Upper lobe of left lung (tissue), 6 donors: ENCODE results near the gene ZSWIM6. TPM values are rescaled to one million over a fixed set of nuclear protein-coding genes. Genes with fewer than 3 reads are reported as not detected.

Source experiments
- ATAC-seq, 2 donors: fragments of 200-7000 bp; cut with Tn5 transposase; one replicate each; pipeline ENCODE4 v1.9.1; 2022; ENCODE audit warnings: mild to moderate bottlenecking in 2 of 2, moderate library complexity in 2 of 2; ENCODE audit not compliant: low FRiP score in 2 of 2
- DNase-seq, 2 donors: peaks; one replicate each; pipeline ENCODE4 v3.0.0-alpha.2; 2019 to 2020
- H3K27ac ChIP-seq, 4 donors: fragments of 200-600 bp; sonication (generic); one replicate each; pipeline ENCODE4 v1.5.1; 2016 to 2019
- H3K27me3 ChIP-seq, 4 donors: fragments of 200-600 bp; sonication (generic); one replicate each; pipeline ENCODE4 v1.5.1; 2017 to 2019
- H3K36me3 ChIP-seq, 4 donors: fragments of 200-600 bp; sonication (generic); one replicate each; pipeline ENCODE4 v1.5.1; 2016 to 2019
- H3K4me1 ChIP-seq, 4 donors: fragments of 200-600 bp; sonication (generic); one replicate each; pipeline ENCODE4 v1.5.1; 2018 to 2019
- H3K4me3 ChIP-seq, 4 donors: fragments of 200-600 bp; sonication (generic); one replicate each; pipeline ENCODE4 v1.5.1; 2017 to 2019; ENCODE audit warnings: mild to moderate bottlenecking in 2 of 4, moderate library complexity in 1 of 4
- H3K9me3 ChIP-seq, 4 donors: fragments of 200-600 bp; sonication (generic); one replicate each; pipeline ENCODE4 v1.5.1; 2018 to 2019
- EP300 ChIP-seq, 4 donors: sonication (generic); formaldehyde crosslinking; IDR thresholded peaks; one replicate each; pipeline ENCODE4 v1.5.1; 2017; ENCODE audit warnings: antibody characterized with exemption in 4 of 4, control low read depth in 2 of 4
- POLR2A ChIP-seq, 4 donors: fragments of 450-650 bp; IDR thresholded peaks; one replicate each; pipeline ENCODE4 v1.5.1; 2016 to 2017; ENCODE audit warnings: antibody characterized with exemption in 4 of 4, mild to moderate bottlenecking in 2 of 4
- POLR2AphosphoS5 ChIP-seq, 2 donors: sonication (generic); formaldehyde crosslinking; IDR thresholded peaks; one replicate each; pipeline ENCODE4 v1.5.1; 2017; ENCODE audit warnings: antibody characterized with exemption in 2 of 2
- WGBS, 2 donors: methylation state at CpG; one replicate each; pipeline ENCODE4 v1.1.5; 2017 to 2018; 5-methylcytosine and 5-hydroxymethylcytosine counted together
- total RNA-seq, 6 donors: library from RNA; depleted of rRNA in 4 of 6; stranded (reverse); fragments of >200 nt in 4 of 6; gene quantifications; one replicate each; pipeline versions ENCODE4 v1.1.0 to v1.2.1, GENCODE V29; 2016 to 2021
- TF ChIP-seq, protein P1 (sequence below), 6 experiments: fragments of 450-650 bp in 4 of 6; fragments of 200-600 bp in 2 of 6; sonication (generic) in 2 of 6; IDR thresholded peaks; one replicate each; pipeline ENCODE4 v1.5.1; 2016 to 2019; ENCODE audit warnings: antibody characterized with exemption in 6 of 6
- donor health status: DM: no; HTN: no; CAD: no; lungs with moderate emphysema.
- donor health status: DM: no; HTN: yes; CAD: no; lungs with severe emphysema.

ZSWIM6 gene
- total RNA-seq, 6 donors from 2014 or later, result 10.5 to 22.3 (median 15.7) TPM

DNA sequence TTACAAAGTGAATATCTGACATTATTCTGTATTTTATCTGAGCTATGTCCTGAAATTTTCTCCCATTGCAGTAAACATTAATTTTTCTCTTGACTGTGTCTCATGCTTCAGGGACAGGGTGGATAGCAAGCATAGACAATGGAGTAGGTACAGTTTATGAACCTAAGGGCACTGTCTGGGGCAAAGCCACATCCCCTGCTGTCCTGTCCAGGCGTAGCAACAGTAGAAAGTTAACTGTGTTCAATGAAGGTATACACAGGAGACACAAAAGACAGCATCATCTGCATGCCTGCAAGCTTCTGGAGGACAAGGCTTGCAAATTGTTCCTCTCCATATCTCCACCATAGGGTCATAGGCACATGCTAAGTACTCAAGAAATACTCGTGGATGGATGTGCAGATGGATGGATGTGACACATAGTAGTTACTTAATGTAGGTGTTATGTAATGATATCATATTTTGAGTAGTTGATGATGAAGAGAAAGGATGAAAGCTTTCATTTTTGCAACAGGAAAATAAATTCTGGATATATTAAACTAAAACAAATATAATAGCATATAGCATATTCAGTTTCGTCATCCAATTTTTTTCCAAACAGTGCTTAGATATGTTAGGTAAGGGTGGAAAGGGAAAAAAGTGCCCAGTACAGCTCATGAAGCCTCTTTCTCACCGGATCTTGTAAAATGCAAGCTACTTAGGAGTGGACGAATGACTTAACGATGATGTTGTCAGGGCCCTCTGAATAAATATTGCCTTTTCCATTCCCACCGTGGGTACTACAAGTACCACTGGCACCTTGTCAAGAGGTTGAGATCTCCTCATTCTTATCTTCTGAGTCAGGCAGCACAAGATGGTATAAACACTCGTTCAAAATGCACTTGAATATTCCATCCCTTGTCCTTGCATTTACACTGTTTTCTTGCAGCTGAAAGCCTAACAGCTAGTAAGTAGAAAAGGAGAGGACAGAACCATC is 19.9 kb upstream of the ZSWIM6 start:
- Histone ChIP-seq H3K4me3 (no peak overlapping the region), H3K9me3 (no peaks in the 10 kb centered on the region), H3K27me3 (no peaks in the 10 kb centered on the region), H3K36me3 (no peaks in the 10 kb centered on the region), H3K4me1 (peaks cover 5 to 13% (median 9%) of the 10 kb centered on the region in 4 donors), H3K27ac (no peak overlapping the region)
- ATAC-seq (peak in 1 of 2 donors; percentile 67), DNase-seq (no peak)
- TF ChIP-seq POLR2AphosphoS5 (IDR thresholded peaks at IDR 0.05) (peak in 1 of 2 donors; percentile 24), POLR2A (IDR thresholded peaks at IDR 0.05) (no peak), EP300 (IDR thresholded peaks at IDR 0.05) (peak in 1 of 4 donors; percentile 46)
- TF ChIP-seq, protein P1, sequence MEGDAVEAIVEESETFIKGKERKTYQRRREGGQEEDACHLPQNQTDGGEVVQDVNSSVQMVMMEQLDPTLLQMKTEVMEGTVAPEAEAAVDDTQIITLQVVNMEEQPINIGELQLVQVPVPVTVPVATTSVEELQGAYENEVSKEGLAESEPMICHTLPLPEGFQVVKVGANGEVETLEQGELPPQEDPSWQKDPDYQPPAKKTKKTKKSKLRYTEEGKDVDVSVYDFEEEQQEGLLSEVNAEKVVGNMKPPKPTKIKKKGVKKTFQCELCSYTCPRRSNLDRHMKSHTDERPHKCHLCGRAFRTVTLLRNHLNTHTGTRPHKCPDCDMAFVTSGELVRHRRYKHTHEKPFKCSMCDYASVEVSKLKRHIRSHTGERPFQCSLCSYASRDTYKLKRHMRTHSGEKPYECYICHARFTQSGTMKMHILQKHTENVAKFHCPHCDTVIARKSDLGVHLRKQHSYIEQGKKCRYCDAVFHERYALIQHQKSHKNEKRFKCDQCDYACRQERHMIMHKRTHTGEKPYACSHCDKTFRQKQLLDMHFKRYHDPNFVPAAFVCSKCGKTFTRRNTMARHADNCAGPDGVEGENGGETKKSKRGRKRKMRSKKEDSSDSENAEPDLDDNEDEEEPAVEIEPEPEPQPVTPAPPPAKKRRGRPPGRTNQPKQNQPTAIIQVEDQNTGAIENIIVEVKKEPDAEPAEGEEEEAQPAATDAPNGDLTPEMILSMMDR (IDR thresholded peaks at IDR 0.05), result no peak
- WGBS, 2 donors, result 57 to 75% methylated on average over 8 of the region's 8 CpGs

DNA sequence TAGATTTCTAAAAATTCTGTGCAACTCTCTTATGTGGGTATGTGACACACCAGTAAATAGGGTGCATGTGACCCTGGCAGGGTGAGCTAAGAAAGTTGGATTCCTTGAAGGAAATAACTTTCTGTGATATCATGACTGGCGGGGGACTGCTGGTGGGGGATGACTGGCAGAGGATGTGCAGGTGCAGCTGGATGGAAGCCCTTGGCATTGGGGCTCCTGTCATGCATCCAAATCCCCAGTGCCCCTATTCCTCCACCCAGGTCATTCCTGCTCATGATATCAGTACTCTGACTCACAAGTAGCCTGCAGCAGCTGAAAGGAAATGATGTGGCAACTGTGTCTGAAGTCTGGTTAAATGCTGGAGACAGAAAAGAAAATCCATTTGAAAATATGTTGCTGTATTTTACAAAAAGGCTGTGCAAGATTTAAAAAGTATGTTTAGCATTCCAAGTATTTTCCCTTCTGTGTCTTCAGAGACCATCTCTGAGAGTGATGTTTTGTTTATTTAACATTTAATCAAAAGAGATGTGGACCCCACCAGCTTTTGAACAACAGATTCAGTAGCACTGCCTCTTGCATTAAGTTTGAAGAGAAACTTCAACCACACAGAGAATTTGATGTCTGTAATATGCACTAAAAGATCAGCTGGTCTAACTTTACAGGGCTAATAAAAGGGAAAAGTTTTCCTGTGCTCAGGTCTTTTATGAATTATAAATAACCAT is 17.9 kb upstream of the ZSWIM6 start:
- WGBS, 2 donors, result 44 to 53% methylated on average over 1 of the region's 1 CpG

DNA sequence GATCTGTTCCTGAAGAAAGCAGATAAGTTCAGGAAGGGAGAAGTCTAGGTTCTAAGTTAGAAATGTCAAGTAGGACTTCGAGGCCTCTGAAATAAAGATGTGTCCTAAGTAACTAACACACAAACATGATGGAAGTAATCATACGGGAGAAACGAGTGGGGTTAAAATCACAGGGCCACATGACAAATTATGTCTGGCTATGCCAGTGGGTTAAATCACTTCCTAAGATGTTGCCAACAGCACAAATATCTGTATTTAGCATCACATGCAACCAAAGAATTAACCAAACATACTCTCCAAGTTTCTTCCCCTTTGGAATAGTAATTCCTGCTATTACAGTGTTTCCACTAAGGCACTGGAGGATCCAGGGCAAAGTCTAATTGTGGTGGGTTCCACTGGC is 13.7 kb upstream of the ZSWIM6 start:
- no peak overlapping the region for H3K4me3 ChIP-seq
- H3K36me3 ChIP-seq, result no peaks in the 10 kb centered on the region
- no peak for TF ChIP-seq EP300 (IDR thresholded peaks at IDR 0.05)
- WGBS, 2 donors, result 53 to 60% methylated on average over 3 of the region's 3 CpGs
- ATAC-seq, result no peak
- H3K27ac ChIP-seq, result peak overlapping the region in 2 of 4 donors; percentile 37 to 47
- H3K27me3 ChIP-seq, result no peaks in the 10 kb centered on the region
- no peak for DNase-seq
- H3K9me3 ChIP-seq, result no peaks in the 10 kb centered on the region
- peaks cover 28 to 37% (median 34%) of the 10 kb centered on the region in 4 donors for H3K4me1 ChIP-seq

More for the DNA sequence above, 17.9 kb upstream of the ZSWIM6 start:
- peak overlapping the region in 1 of 4 donors; percentile 35 for H3K27ac ChIP-seq
- H3K4me3 ChIP-seq, result no peak overlapping the region
- H3K36me3 ChIP-seq, result no peaks in the 10 kb centered on the region
- no peak for TF ChIP-seq EP300 (IDR thresholded peaks at IDR 0.05)
- TF ChIP-seq POLR2AphosphoS5 (IDR thresholded peaks at IDR 0.05), result peak in 1 of 2 donors; percentile 53
- no peaks in the 10 kb centered on the region for H3K27me3 ChIP-seq
- peak in 1 of 2 donors; percentile 84 for ATAC-seq
- DNase-seq, result no peak
- no peaks in the 10 kb centered on the region for H3K9me3 ChIP-seq
- H3K4me1 ChIP-seq, result peaks cover 10 to 20% (median 13%) of the 10 kb centered on the region in 4 donors

DNA sequence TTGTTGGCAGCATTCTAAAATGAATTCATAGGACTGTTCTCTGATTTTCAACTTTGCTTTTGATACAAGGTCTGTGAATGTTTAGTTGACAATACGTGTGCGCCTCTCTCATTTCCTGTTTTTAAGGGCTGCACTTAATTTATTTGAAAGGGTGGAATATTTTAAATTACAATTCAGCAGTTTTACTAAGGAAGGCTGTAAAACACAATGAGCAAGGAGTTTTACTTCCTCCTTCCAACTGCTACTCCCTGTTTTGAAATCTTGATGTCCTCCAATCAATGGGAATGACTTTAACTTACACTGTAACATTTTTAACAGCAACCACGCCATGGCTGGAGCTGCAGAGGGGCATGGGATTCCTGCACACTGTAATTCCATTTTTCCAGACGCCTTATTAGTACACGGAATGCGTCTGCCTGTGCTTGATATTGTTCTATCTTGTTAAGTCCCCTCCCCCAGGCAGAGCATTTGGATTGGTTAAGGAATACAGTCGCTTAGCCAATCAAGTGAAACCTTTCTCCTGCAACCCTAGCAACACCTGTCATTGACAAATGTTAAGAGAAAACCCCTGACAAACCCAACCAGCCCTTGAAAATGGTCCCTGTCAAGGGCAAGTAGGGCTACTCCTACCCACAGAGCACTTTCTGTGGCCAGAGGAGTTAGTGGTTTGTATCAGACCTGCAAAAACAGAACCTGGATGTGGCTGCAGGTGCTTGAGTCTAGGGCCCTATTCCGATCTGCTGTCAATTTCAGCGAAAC is 12.5 kb upstream of the ZSWIM6 start:
- Histone ChIP-seq H3K36me3 (no peaks in the 10 kb centered on the region), H3K27ac (peak overlapping the region; percentile 37 to 61 (median 42)), H3K27me3 (no peaks in the 10 kb centered on the region), H3K4me3 (no peak overlapping the region), H3K9me3 (no peaks in the 10 kb centered on the region), H3K4me1 (peaks cover 20 to 38% (median 34%) of the 10 kb centered on the region in 4 donors)
- no peak for DNase-seq
- WGBS, 2 donors, result 53% methylated on average over 9 of the region's 9 CpGs
- no peak for TF ChIP-seq EP300 (IDR thresholded peaks at IDR 0.05)
- no peak for TF ChIP-seq POLR2A (IDR thresholded peaks at IDR 0.05)
- TF ChIP-seq, protein P1 (IDR thresholded peaks at IDR 0.05), result no peak
- no peak for TF ChIP-seq POLR2AphosphoS5 (IDR thresholded peaks at IDR 0.05)
- peak in 1 of 2 donors; percentile 54 for ATAC-seq

DNA sequence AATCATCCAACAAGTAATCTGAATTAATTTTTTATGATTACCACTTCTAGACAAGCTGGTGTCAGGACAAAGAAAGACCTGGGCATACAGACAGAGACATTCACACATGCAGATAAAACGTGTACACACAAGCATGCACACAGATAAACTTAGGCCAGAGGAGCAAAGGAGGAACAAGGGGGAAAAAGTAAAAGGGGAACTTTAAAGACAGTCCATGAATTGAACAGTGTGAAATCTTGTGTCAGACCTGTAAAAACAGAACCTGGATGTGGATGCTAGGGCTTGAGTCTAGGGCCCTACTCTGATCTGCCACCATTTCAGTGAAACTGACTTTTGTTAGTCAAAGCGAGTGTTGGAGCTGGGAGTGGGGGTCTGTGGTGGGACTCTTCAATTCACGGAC is 11.2 kb upstream of the ZSWIM6 start:
- no peaks in the 10 kb centered on the region for H3K36me3 ChIP-seq
- H3K4me1 ChIP-seq, result peaks cover 19 to 38% (median 32%) of the 10 kb centered on the region in 4 donors
- H3K27ac ChIP-seq, result no peak overlapping the region
- H3K27me3 ChIP-seq, result no peaks in the 10 kb centered on the region
- TF ChIP-seq POLR2AphosphoS5 (IDR thresholded peaks at IDR 0.05) (no peak), EP300 (IDR thresholded peaks at IDR 0.05) (no peak), POLR2A (IDR thresholded peaks at IDR 0.05) (no peak)
- TF ChIP-seq, protein P1 (IDR thresholded peaks at IDR 0.05), result no peak
- no peak for DNase-seq
- no peak overlapping the region for H3K4me3 ChIP-seq
- peak in 1 of 2 donors; percentile 51 for ATAC-seq
- 83 to 92% methylated on average over 3 of the region's 3 CpGs for WGBS, 2 donors
- H3K9me3 ChIP-seq, result no peaks in the 10 kb centered on the region
